Neural cell (in vitro differentiated cells): ENCODE results near the gene ADD2. TPM values are rescaled to one million over a fixed set of nuclear protein-coding genes. Genes with fewer than 3 reads are reported as not detected.

ENCODE experiments used
- H2AFZ ChIP-seq: fragments of 200-600, 300-800 bp; sonication (generic), shearing (Covaris generic); 2 replicates; pipeline ENCODE4 v1.6.0; 2014; ENCODE audit warnings: low read depth, mild to moderate bottlenecking, antibody characterized with exemption, low read length, moderate library complexity
- H3F3A ChIP-seq: fragments of 200-600 bp; shearing (Covaris generic); 2 replicates; pipeline ENCODE4 v1.6.1; 2016; ENCODE audit warnings: mild to moderate bottlenecking, moderate library complexity, mixed read lengths, antibody characterized with exemption, low read length; ENCODE audit not compliant: insufficient read depth, poor library complexity, severe bottlenecking
- H3K27ac ChIP-seq: fragments of 200-600, 300-800 bp; sonication (generic), shearing (Covaris generic); 2 replicates; pipeline ENCODE4 v1.5.1; 2014; ENCODE audit warnings: mild to moderate bottlenecking, low read length, moderate library complexity
- H3K27me3 ChIP-seq: fragments of 300-800, 200-600 bp; sonication (generic), shearing (Covaris generic); 2 replicates; pipeline ENCODE4 v1.6.0; 2014; ENCODE audit warnings: mild to moderate bottlenecking, low read depth, low read length, moderate library complexity; ENCODE audit not compliant: insufficient read depth
- H3K36me3 ChIP-seq: fragments of 300-800, 200-600 bp; sonication (generic), shearing (Covaris generic); 2 replicates; pipeline ENCODE4 v1.5.1; 2014; ENCODE audit warnings: mild to moderate bottlenecking, antibody characterized with exemption, low read length, moderate library complexity; ENCODE audit not compliant: insufficient read depth
- H3K4me2 ChIP-seq: fragments of 300-800, 200-600 bp; sonication (generic), shearing (Covaris generic); 2 replicates; pipeline ENCODE4 v1.6.0; 2014; ENCODE audit warnings: mild to moderate bottlenecking, low read length
- H3K4me3 ChIP-seq: fragments of 300-800, 200-600 bp; sonication (generic), shearing (Covaris generic); 2 replicates; pipeline ENCODE4 v1.5.1; 2014; ENCODE audit warnings: mild to moderate bottlenecking, low read length, moderate library complexity
- H3K79me2 ChIP-seq: fragments of 200-600 bp; shearing (Covaris generic); replicated peaks from 2 replicates; pipeline ENCODE4 v1.6.0; 2014; ENCODE audit warnings: mild to moderate bottlenecking, low read length, moderate library complexity; ENCODE audit not compliant: insufficient read depth
- H3K9ac ChIP-seq: fragments of 300-800, 200-600 bp; sonication (generic), shearing (Covaris generic); 2 replicates; pipeline ENCODE4 v1.6.1; 2016; ENCODE audit warnings: mild to moderate bottlenecking, low read length, mixed read lengths
- H3K9me2 ChIP-seq: fragments of 200-600 bp; shearing (Covaris generic); 2 replicates; pipeline ENCODE4 v1.6.1; 2016; ENCODE audit warnings: mild to moderate bottlenecking, low read length, mixed read lengths; ENCODE audit not compliant: insufficient read depth
- H3K9me3 ChIP-seq: fragments of 200-600, 300-800 bp; sonication (generic), shearing (Covaris generic); 2 replicates; pipeline ENCODE4 v1.6.1; 2016; ENCODE audit warnings: mild to moderate bottlenecking, mixed run types, low read length, moderate library complexity, mixed read lengths
- H4K20me1 ChIP-seq: fragments of 200-600 bp; shearing (Covaris generic); 2 replicates; pipeline ENCODE4 v1.6.1; 2016; ENCODE audit warnings: mild to moderate bottlenecking, mixed run types; ENCODE audit not compliant: insufficient read depth
- EP300 ChIP-seq: fragments of 450-650 bp; conservative IDR thresholded peaks from 2 replicates; pipeline ENCODE4 v1.6.1; 2014; ENCODE audit warnings: antibody characterized with exemption, mild to moderate bottlenecking, moderate library complexity; ENCODE audit not compliant: poor library complexity, severe bottlenecking
- EZH2 ChIP-seq: fragments of 200-600, 300-800 bp; shearing (Covaris generic), sonication (generic); IDR thresholded peaks from 2 replicates; pipeline ENCODE4 v1.6.1; 2014; ENCODE audit warnings: antibody characterized with exemption, low read length, borderline replicate concordance, mild to moderate bottlenecking; ENCODE audit not compliant: insufficient read depth, poor library complexity, severe bottlenecking
- MXI1 ChIP-seq: fragments of 450-650 bp; conservative IDR thresholded peaks from 2 replicates; pipeline ENCODE4 v1.6.1; 2014; ENCODE audit warnings: antibody characterized with exemption, mild to moderate bottlenecking; ENCODE audit not compliant: poor library complexity, severe bottlenecking
- POLR2AphosphoS5 ChIP-seq: IDR thresholded peaks from 2 replicates; pipeline ENCODE4 v1.6.1; 2012
- RAD21 ChIP-seq: fragments of 450-650 bp; conservative IDR thresholded peaks from 2 replicates; pipeline ENCODE4 v1.6.1; 2014; ENCODE audit warnings: antibody characterized with exemption, mild to moderate bottlenecking, moderate library complexity
- SMC3 ChIP-seq: fragments of 450-650 bp; conservative IDR thresholded peaks from 2 replicates; pipeline ENCODE4 v1.6.1; 2014; ENCODE audit warnings: antibody characterized with exemption, mild to moderate bottlenecking, moderate library complexity; ENCODE audit not compliant: poor library complexity
- TAF1 ChIP-seq: IDR thresholded peaks from 2 replicates; pipeline ENCODE4 v1.6.1; 2012; ENCODE audit warnings: low read depth
- polyA plus RNA-seq: library from polyadenylated mRNA; depleted of rRNA; stranded (reverse); fragments of >200 nt; gene quantifications from 2 replicates; pipeline ENCODE4 v1.2.3, GENCODE V29; 2014
- TF ChIP-seq, protein P1 (sequence below): fragments of 450-650 bp; IDR thresholded peaks from 2 replicates; pipeline ENCODE4 v1.5.1; 2014; ENCODE audit warnings: antibody characterized with exemption, mild to moderate bottlenecking, moderate library complexity; ENCODE audit not compliant: poor library complexity, severe bottlenecking
- TF ChIP-seq, protein P2 (sequence below): IDR thresholded peaks from 2 replicates; pipeline ENCODE4 v1.6.1; 2012; ENCODE audit warnings: borderline replicate concordance

The ADD2 gene
- polyA plus RNA-seq, 1 donor from 2014 or later = 52.5 TPM

DNA sequence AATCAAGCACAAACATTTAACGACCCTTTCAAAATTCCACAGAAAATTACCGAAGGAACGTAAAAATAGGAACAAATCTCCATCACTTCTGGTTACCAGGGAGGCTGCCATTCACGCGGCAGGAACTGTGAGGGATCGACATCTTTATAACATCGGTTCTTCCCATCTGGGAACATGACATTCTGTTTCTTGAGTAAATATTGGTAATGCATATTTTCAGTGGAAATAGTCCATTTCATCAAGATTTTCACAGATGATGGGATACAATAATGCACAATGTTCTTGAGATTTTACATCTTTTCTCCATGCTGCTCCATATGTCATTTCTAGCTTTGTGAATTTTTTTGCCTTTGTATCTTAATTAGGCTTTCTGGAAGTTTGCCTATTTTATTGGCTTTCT, 10.0 kb downstream of the ADD2 start:
- Histone ChIP-seq H3K36me3 (no peaks in the 10 kb centered on the region), H2AFZ (no peak overlapping the region), H4K20me1 (no peaks in the 10 kb centered on the region), H3K27ac (no peak overlapping the region), H3K9me3 (no peaks in the 10 kb centered on the region), H3K4me2 (no peak overlapping the region), H3K9ac (no peak overlapping the region), H3F3A (no peaks in the 10 kb centered on the region), H3K79me2 (peaks cover 70% of the 10 kb centered on the region), H3K27me3 (no peaks in the 10 kb centered on the region), H3K9me2 (no peaks in the 10 kb centered on the region), H3K4me3 (no peak overlapping the region)
- TF ChIP-seq MXI1 (no peak), EP300 (no peak), EZH2 (no peak), SMC3 (no peak)
- TF ChIP-seq, protein P1, sequence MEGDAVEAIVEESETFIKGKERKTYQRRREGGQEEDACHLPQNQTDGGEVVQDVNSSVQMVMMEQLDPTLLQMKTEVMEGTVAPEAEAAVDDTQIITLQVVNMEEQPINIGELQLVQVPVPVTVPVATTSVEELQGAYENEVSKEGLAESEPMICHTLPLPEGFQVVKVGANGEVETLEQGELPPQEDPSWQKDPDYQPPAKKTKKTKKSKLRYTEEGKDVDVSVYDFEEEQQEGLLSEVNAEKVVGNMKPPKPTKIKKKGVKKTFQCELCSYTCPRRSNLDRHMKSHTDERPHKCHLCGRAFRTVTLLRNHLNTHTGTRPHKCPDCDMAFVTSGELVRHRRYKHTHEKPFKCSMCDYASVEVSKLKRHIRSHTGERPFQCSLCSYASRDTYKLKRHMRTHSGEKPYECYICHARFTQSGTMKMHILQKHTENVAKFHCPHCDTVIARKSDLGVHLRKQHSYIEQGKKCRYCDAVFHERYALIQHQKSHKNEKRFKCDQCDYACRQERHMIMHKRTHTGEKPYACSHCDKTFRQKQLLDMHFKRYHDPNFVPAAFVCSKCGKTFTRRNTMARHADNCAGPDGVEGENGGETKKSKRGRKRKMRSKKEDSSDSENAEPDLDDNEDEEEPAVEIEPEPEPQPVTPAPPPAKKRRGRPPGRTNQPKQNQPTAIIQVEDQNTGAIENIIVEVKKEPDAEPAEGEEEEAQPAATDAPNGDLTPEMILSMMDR = no peak
- TF ChIP-seq, protein P2, sequence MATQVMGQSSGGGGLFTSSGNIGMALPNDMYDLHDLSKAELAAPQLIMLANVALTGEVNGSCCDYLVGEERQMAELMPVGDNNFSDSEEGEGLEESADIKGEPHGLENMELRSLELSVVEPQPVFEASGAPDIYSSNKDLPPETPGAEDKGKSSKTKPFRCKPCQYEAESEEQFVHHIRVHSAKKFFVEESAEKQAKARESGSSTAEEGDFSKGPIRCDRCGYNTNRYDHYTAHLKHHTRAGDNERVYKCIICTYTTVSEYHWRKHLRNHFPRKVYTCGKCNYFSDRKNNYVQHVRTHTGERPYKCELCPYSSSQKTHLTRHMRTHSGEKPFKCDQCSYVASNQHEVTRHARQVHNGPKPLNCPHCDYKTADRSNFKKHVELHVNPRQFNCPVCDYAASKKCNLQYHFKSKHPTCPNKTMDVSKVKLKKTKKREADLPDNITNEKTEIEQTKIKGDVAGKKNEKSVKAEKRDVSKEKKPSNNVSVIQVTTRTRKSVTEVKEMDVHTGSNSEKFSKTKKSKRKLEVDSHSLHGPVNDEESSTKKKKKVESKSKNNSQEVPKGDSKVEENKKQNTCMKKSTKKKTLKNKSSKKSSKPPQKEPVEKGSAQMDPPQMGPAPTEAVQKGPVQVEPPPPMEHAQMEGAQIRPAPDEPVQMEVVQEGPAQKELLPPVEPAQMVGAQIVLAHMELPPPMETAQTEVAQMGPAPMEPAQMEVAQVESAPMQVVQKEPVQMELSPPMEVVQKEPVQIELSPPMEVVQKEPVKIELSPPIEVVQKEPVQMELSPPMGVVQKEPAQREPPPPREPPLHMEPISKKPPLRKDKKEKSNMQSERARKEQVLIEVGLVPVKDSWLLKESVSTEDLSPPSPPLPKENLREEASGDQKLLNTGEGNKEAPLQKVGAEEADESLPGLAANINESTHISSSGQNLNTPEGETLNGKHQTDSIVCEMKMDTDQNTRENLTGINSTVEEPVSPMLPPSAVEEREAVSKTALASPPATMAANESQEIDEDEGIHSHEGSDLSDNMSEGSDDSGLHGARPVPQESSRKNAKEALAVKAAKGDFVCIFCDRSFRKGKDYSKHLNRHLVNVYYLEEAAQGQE = no peak

DNA sequence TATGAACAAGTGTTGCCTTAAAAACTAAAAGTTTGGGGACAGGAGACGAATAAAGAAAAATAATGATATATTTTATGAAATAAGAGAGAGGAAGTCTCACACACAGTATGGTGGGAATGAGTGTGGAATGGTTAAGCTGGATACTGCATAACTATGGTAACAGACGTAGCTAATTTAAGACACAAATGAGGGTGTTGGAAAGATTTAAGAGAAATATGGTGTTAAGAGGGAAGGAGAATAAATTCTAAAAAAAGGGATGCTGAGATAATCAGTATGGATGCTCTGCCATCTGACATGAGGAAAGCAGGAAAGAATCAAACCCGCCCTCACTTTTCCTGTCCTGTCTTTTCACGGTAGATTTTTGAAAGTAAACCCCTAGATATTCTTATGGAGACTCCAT, 10.6 kb downstream of the ADD2 start:
- Histone ChIP-seq H3K9me3 (no peaks in the 10 kb centered on the region), H3K9me2 (no peaks in the 10 kb centered on the region), H3K27ac (no peak overlapping the region), H3F3A (no peaks in the 10 kb centered on the region), H3K9ac (no peak overlapping the region), H3K27me3 (no peaks in the 10 kb centered on the region), H3K4me3 (no peak overlapping the region), H4K20me1 (no peaks in the 10 kb centered on the region), H3K4me2 (no peak overlapping the region), H2AFZ (no peak overlapping the region), H3K79me2 (peaks cover 73% of the 10 kb centered on the region), H3K36me3 (no peaks in the 10 kb centered on the region)
- TF ChIP-seq, protein P2 = no peak
- TF ChIP-seq EP300 (no peak), SMC3 (no peak), TAF1 (no peak), MXI1 (no peak), POLR2AphosphoS5 (no peak), EZH2 (no peak), RAD21 (no peak)
- TF ChIP-seq, protein P1 = no peak
